Suprapubic skin (tissue), 3 donors: Measurements from ENCODE around the gene RASL12.

Experiments used
- CTCF ChIP-seq, 2 donors: fragments of 200-600 bp in 1 of 2; fragments of 450-650 bp in 1 of 2; sonication (generic) in 1 of 2; IDR thresholded peaks; one replicate each; pipeline ENCODE4 v1.5.1; 2016 to 2019; ENCODE audit warnings: antibody characterized with exemption in 2 of 2, mild to moderate bottlenecking in 1 of 2, moderate library complexity in 1 of 2
- EP300 ChIP-seq: sonication (generic); formaldehyde crosslinking; IDR thresholded peaks from one replicate; pipeline ENCODE4 v1.6.1; 2017; ENCODE audit warnings: antibody characterized with exemption
- POLR2A ChIP-seq, 2 donors: fragments of 450-650 bp; IDR thresholded peaks; one replicate each; pipeline ENCODE4 v1.6.1; 2017; ENCODE audit warnings: antibody characterized with exemption in 2 of 2, mild to moderate bottlenecking in 2 of 2, moderate library complexity in 2 of 2

DNA sequence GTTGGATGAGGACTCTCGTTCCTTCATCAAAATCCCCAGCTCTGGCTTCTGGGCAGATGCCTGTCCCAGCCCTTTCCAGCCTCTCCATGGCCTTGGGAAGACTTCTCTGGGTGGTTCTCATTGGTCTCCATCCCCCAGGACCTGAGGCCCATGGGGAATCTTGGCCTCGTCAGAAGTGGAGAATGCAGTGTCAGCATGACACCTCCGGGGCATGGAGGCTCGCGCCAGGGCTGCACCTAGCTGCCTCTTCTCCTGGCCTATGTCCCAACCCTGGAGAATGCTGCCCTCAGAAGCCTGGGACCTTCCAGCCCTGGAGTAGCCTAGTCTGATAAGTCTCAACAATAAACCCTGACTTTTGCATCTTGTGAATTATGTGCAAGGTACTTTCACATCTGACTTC lies 11.8 kb upstream of the RASL12 start:
- TF ChIP-seq CTCF (IDR thresholded peaks at IDR 0.05) = no peak
- no peak for TF ChIP-seq EP300
- no peak for TF ChIP-seq POLR2A (IDR thresholded peaks at IDR 0.05)
